Erythroblast (primary cell): ENCODE results near the gene ARHGAP42.

Experiments used
- GATA1 ChIP-seq: IDR thresholded peaks from 2 replicates; pipeline ENCODE4 v1.6.1; 2011; ENCODE audit warnings: low read depth, mild to moderate bottlenecking, control low read depth, low read length, moderate library complexity
- POLR2A ChIP-seq: IDR thresholded peaks from 2 replicates; pipeline ENCODE4 v1.6.1; 2011; ENCODE audit warnings: mild to moderate bottlenecking, low read length

DNA sequence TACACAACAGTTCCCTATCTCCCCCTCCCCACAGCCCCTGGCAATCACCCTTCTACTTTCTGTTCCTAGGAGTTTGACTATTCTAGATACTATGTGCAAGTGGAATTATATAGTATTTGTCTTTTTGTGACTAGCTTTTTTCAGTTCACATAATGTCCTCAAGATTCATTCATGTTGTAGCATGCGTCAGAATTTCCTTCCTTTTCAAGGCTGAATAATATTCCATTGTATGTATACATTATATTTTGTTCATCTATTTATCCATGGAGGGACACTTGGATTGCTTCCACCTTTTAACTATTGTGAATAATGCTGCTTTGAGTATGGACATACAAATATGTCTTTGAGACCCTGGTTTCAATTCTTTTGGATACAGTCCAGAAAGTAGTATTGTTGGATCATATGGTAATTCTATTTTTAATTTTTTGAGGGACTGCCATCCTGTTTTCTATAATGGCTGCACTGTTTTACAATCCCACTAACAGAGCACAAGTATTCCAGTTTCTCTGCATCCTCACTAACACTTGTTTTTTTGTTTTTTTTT, 128.8 kb downstream of the ARHGAP42 start:
- TF ChIP-seq POLR2A, result no peak
- TF ChIP-seq GATA1, result no peak
